Activated CD4-positive, alpha-beta memory T cell treated with anti-CD3 and anti-CD28 coated beads, Interleukin-2, amount 10 ng/mL, durations not matched to agents 7 days and 5 days (primary cell): ENCODE data around the gene RPAIN. TPM values are rescaled to one million over a fixed set of nuclear protein-coding genes. Genes with fewer than 3 reads are reported as not detected.
"Not testable (repeated sequence)": the region's sequence is repeated elsewhere in the genome, so short reads cannot be mapped to it uniquely, and the experiment has no call there.

Experiments
- CTCF ChIA-PET: fragments of 350-600 bp; sonication (Branson Sonifier 250); formaldehyde crosslinking; loops from one replicate; lab custom pipeline; 2021; ENCODE audit warnings: antibody characterized with exemption, inconsistent platforms; lab: Charles Lee
- POLR2A ChIA-PET: fragments of 350-600 bp; sonication (Branson Sonifier 250); formaldehyde crosslinking; loops from one replicate; lab custom pipeline; 2021; ENCODE audit warnings: antibody characterized with exemption; lab: Charles Lee
- DNase-seq: peaks from one replicate; pipeline ENCODE4 v3.0.0-alpha.2; 2020
- H3K27ac Mint-ChIP-seq: one replicate; pipeline ENCODE4 v1.8.0; 2021; ENCODE audit warnings: mild to moderate bottlenecking, mixed read lengths
- H3K27me3 Mint-ChIP-seq: one replicate; pipeline ENCODE4 v1.8.0; 2021; ENCODE audit warnings: mixed read lengths
- H3K36me3 Mint-ChIP-seq: one replicate; pipeline ENCODE4 v1.8.0; 2021; ENCODE audit warnings: low read depth, mixed read lengths
- H3K4me1 Mint-ChIP-seq: one replicate; pipeline ENCODE4 v1.8.0; 2021; ENCODE audit warnings: mixed read lengths
- H3K4me3 Mint-ChIP-seq: one replicate; pipeline ENCODE4 v1.8.0; 2021; ENCODE audit warnings: mild to moderate bottlenecking, mixed read lengths
- H3K9me3 Mint-ChIP-seq: one replicate; pipeline ENCODE4 v1.8.0; 2021; ENCODE audit warnings: mixed read lengths
- total RNA-seq, 2 experiments: library from RNA; stranded (reverse); gene quantifications; one replicate each; pipeline ENCODE4 v1.2.3, GENCODE V29; 2021

The RPAIN gene
- total RNA-seq, 2 experiments from 2014 or later, result 49.5 to 52.2 TPM

- Mint-ChIP-seq H3K9me3 (no peaks in the 10 kb centered on the region), H3K27ac (peak overlapping the region; percentile 2), H3K27me3 (no peaks in the 10 kb centered on the region), H3K36me3 (peaks cover 81% of the 10 kb centered on the region), H3K4me1 (peaks cover 26% of the 10 kb centered on the region), H3K4me3 (no peak overlapping the region)
- DNase-seq, result no peak
- POLR2A ChIA-PET, result interaction anchor here (7.4 kb wide), 1 partner anchor 13 kb away, joined by 35 read pairs; the partner anchor contains the start of genes NUP88 and RPAIN
- CTCF ChIA-PET, result no interaction called here
These were observed 12.1 kb downstream of the RPAIN start for GRCh38 chr17:5431949-5432556.

DNA sequence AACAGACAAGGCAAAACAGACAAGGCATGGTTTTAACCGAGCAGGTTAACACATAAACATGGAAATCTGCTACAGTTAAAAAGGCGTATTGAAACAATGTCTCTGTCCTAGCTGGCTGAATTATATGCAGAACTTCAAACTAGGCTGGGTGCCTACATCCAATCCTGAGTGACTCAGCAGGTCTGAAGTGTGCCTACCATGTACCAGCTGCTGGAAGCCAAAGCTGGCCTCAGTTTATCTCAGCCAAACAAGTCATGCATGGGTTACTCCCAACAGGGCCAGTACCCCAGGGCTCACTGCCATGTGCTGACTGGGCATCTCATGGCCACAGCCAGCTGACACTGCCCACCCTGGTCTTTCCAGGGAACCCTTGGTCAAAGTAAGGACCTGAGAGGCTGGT, 15.0 kb downstream of the RPAIN start:
- H3K36me3 Mint-ChIP-seq, result peaks cover 71% of the 10 kb centered on the region
- CTCF ChIA-PET, result interaction anchor here (1.1 kb wide), 1 partner anchor 16 kb away, joined by 5 read pairs; the partner anchor contains the start of genes NUP88 and RPAIN
- no peaks in the 10 kb centered on the region for H3K27me3 Mint-ChIP-seq
- H3K9me3 Mint-ChIP-seq, result no peaks in the 10 kb centered on the region
- peaks cover 48% of the 10 kb centered on the region for H3K4me1 Mint-ChIP-seq
- DNase-seq, result no peak
- H3K4me3 Mint-ChIP-seq, result no peak overlapping the region
- H3K27ac Mint-ChIP-seq, result peak overlapping the region; percentile 40
- POLR2A ChIA-PET, result interaction anchor here (1.0 to 6.6 kb wide), 3 partner anchors 8 to 20 kb away, joined by 3 to 77 read pairs (median 12); partner anchors contain the start of genes NUP88 and RPAIN

DNA sequence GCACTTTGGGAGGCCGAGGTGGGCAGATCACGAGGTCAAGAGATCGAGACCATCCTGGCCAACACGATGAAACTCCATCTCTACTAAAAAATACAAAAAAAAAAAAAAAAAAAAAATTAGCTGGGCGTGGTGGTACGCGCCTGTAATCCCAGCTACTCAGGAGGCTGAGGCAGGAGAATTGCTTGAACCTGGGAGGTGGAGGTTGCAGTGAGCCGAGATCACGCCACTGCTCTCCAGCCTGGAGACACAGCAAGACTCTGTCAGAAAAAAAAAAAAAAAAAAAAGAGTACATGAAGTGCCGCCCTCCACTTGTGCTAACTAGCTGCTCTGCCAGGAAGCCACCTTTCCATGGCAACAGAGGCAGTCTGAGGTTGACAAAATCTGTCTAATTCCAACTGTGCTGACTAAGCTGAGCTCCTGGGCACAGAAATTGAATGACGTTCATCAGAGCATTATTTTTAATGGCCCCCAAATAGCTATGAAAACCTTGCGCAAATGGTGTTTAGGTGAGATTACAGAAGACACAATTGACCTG, 15.9 kb downstream of the RPAIN start:
- peak; percentile 34 for DNase-seq
- peaks cover 66% of the 10 kb centered on the region for H3K36me3 Mint-ChIP-seq
- H3K9me3 Mint-ChIP-seq, H3K27me3 Mint-ChIP-seq: not testable (repeated sequence)
- H3K4me3 Mint-ChIP-seq, result peak overlapping the region; percentile 21
- ChIA-PET CTCF (interaction anchor here (1.1 to 1.4 kb wide), 2 partner anchors 16 to 50 kb away, joined by 3 to 5 read pairs; partner anchors contain the start of genes DERL2, NUP88 and RPAIN), POLR2A (interaction anchor here (0.6 to 6.6 kb wide), 6 partner anchors 9 to 51 kb away, joined by 3 to 77 read pairs (median 4); partner anchors contain the start of genes MIS12, NUP88 and RPAIN)
- H3K4me1 Mint-ChIP-seq, result peaks cover 48% of the 10 kb centered on the region
- H3K27ac Mint-ChIP-seq, result peak overlapping the region; percentile 68

GRCh38 chr17:5437721-5438317, 17.8 kb downstream of the RPAIN start:
- DNase-seq, result no peak
- peaks cover 45% of the 10 kb centered on the region for H3K4me1 Mint-ChIP-seq
- peaks cover 49% of the 10 kb centered on the region for H3K36me3 Mint-ChIP-seq
- peak overlapping the region; percentile 85 for H3K27ac Mint-ChIP-seq
- no peaks in the 10 kb centered on the region for H3K27me3 Mint-ChIP-seq
- CTCF ChIA-PET, result interaction anchor here (1.4 to 4.7 kb wide), 6 partner anchors 14 to 48 kb away, joined by 3 to 37 read pairs (median 7); partner anchors contain the start of genes DERL2, MIS12, NUP88 and RPAIN
- H3K4me3 Mint-ChIP-seq, result peak overlapping the region; percentile 72
- no peaks in the 10 kb centered on the region for H3K9me3 Mint-ChIP-seq
- POLR2A ChIA-PET, result interaction anchor here (1.3 to 6.6 kb wide), 6 partner anchors 11 to 66 kb away, joined by 3 to 77 read pairs (median 11); partner anchors contain the start of genes DERL2, DHX33, MIS12 and NUP88

- ChIA-PET POLR2A (interaction anchor here (0.6 to 6.6 kb wide), 18 partner anchors 10 to 989 kb away, joined by 3 to 77 read pairs (median 4); partner anchors contain the start of genes DERL2, DHX33, MIS12 and NUP88), CTCF (interaction anchor here (0.7 to 4.7 kb wide), 28 partner anchors 8 to 1317 kb away, joined by 3 to 37 read pairs (median 5); partner anchors contain the start of genes DERL2, DHX33, MIS12 and NUP88)
- Mint-ChIP-seq H3K9me3 (no peaks in the 10 kb centered on the region), H3K36me3 (peaks cover 39% of the 10 kb centered on the region), H3K27me3 (no peaks in the 10 kb centered on the region), H3K27ac (peak within 1 kb of the TSS; percentile 85), H3K4me3 (peak within 1 kb of the TSS; percentile 72), H3K4me1 (peaks cover 44% of the 10 kb centered on the region)
- DNase-seq, result peak; percentile 94
These were observed 18.9 kb downstream of the RPAIN start, which contains the start of gene C1QBP for GRCh38 chr17:5438716-5439445. TSS of gene C1QBP (minus strand) at chr17:5439155. CDS start at chr17:5439073, 82 bp downstream.

GRCh38 chr17:5439446-5439764, 19.4 kb downstream of the RPAIN start:
- ChIA-PET POLR2A (interaction anchor here (0.6 to 6.6 kb wide), 17 partner anchors 9 to 988 kb away, joined by 3 to 77 read pairs (median 4); partner anchors contain the start of genes DERL2, DHX33, MIS12 and NUP88), CTCF (interaction anchor here (0.7 to 4.7 kb wide), 28 partner anchors 9 to 1316 kb away, joined by 3 to 37 read pairs (median 5); partner anchors contain the start of genes DERL2, DHX33, MIS12 and NUP88)
- Mint-ChIP-seq H3K4me1 (peaks cover 42% of the 10 kb centered on the region), H3K27me3 (no peaks in the 10 kb centered on the region), H3K27ac (peak overlapping the region; percentile 85), H3K9me3 (no peaks in the 10 kb centered on the region), H3K36me3 (peaks cover 39% of the 10 kb centered on the region), H3K4me3 (peak overlapping the region; percentile 72)
- DNase-seq, result no peak

GRCh38 chr17:5443728-5444127, 23.7 kb downstream of the RPAIN start:
- Mint-ChIP-seq H3K27me3 (no peaks in the 10 kb centered on the region), H3K4me3 (no peak overlapping the region), H3K27ac (no peak overlapping the region), H3K36me3 (peaks cover 36% of the 10 kb centered on the region), H3K9me3 (no peaks in the 10 kb centered on the region), H3K4me1 (peaks cover 11% of the 10 kb centered on the region)
- ChIA-PET CTCF (no interaction called here), POLR2A (interaction anchor here (0.9 kb wide), 1 partner anchor 162 kb away, joined by 4 read pairs; no protein-coding TSS in a partner anchor)
- no peak for DNase-seq

DNA sequence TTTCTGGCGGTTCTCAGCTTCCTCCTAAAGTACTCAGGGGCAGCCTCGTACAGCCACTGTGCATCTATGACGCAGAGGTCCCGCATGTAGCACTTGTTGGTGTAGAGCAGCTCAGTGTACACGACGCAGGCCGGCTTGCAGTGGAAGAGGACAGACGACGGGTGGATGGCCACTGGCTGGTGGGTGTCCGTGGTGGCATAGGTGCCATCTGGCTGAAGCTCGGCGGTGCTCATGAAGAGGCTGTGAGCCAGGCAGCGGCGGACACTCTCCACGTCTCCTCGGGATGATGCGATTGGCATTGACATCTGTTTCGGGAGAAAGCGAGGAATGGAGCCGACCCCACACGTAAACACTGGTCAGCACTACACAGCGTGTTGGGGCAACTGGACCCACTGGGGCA, 24.2 kb downstream of the RPAIN start:
- no peaks in the 10 kb centered on the region for H3K27me3 Mint-ChIP-seq
- ChIA-PET CTCF (no interaction called here), POLR2A (no interaction called here)
- H3K36me3 Mint-ChIP-seq, result peaks cover 39% of the 10 kb centered on the region
- H3K9me3 Mint-ChIP-seq, result no peaks in the 10 kb centered on the region
- H3K4me1 Mint-ChIP-seq, result peaks cover 10% of the 10 kb centered on the region
- no peak overlapping the region for H3K4me3 Mint-ChIP-seq
- H3K27ac Mint-ChIP-seq, result no peak overlapping the region
- no peak for DNase-seq

DNA sequence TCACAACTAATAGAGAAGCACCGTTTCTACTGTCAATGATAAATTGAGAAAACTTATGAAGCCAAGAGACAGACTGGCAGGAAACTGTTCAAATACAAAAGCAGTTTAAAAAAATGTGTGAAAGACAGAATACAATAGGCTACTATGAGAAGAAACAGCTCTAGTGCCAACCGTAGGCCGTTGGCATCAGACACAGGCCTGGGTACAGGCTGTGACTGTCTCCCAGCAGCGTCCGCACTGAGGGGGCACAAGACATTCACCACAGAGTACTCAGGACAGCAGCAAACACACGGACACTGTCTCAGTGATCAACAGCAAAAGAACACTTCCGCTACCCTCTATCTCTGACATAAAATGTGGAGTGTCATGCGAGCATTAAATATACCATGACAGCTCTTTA, 26.8 kb downstream of the RPAIN start:
- no peak for DNase-seq
- Mint-ChIP-seq H3K27ac (no peak overlapping the region), H3K9me3 (no peaks in the 10 kb centered on the region), H3K4me1 (no peaks in the 10 kb centered on the region), H3K36me3 (peaks cover 56% of the 10 kb centered on the region), H3K4me3 (no peak overlapping the region), H3K27me3 (no peaks in the 10 kb centered on the region)
- ChIA-PET CTCF (no interaction called here), POLR2A (interaction anchor here (0.6 to 1.4 kb wide), 2 partner anchors 16 to 22 kb away, joined by 3 read pairs; partner anchors contain the start of gene DHX33)

- no peak overlapping the region for H3K27ac Mint-ChIP-seq
- H3K4me1 Mint-ChIP-seq, result peaks cover 40% of the 10 kb centered on the region
- H3K9me3 Mint-ChIP-seq, result no peaks in the 10 kb centered on the region
- POLR2A ChIA-PET, result interaction anchor here (1.1 to 1.4 kb wide), 2 partner anchors 21 to 46 kb away, joined by 3 to 6 read pairs; partner anchors contain the start of genes DERL2, MIS12 and NUP88
- no peak for DNase-seq
- peaks cover 14% of the 10 kb centered on the region for H3K36me3 Mint-ChIP-seq
- H3K27me3 Mint-ChIP-seq, result no peaks in the 10 kb centered on the region
- H3K4me3 Mint-ChIP-seq, result no peak overlapping the region
- CTCF ChIA-PET, result no interaction called here
These were observed 44.9 kb downstream of the RPAIN start for GRCh38 chr17:5464717-5465507.

DNA sequence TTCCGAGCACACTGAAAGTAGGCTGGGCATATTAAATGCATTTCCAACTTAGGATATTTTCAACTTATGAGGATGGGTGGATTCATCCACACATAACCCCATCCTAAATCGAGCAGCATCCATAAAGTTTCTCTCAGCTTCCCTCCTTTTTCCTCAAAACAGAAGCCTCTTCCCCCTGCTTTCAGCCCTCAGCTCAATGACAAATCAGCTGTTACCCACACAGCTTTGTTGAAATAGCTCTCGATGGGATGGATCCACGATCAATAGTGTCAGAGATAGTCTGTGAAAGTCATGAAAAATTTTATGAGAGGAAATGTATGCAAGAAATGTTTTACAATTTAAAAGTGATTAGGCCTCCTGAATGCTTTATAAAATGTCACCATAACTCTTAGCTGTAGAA, 46.3 kb downstream of the RPAIN start:
- H3K9me3 Mint-ChIP-seq, result no peaks in the 10 kb centered on the region
- H3K36me3 Mint-ChIP-seq, result peaks cover 5% of the 10 kb centered on the region
- peaks cover 44% of the 10 kb centered on the region for H3K4me1 Mint-ChIP-seq
- CTCF ChIA-PET, result interaction anchor here (1.4 to 1.6 kb wide), 4 partner anchors 20 to 27 kb away, joined by 3 to 7 read pairs (median 6); partner anchors contain the start of genes C1QBP, DERL2 and MIS12
- H3K27me3 Mint-ChIP-seq, result no peaks in the 10 kb centered on the region
- POLR2A ChIA-PET, result interaction anchor here (1.0 to 3.0 kb wide), 2 partner anchors 21 to 275 kb away, joined by 6 to 14 read pairs; partner anchors contain the start of gene ZNF594
- DNase-seq, result no peak
- H3K27ac Mint-ChIP-seq, result no peak overlapping the region
- H3K4me3 Mint-ChIP-seq, result no peak overlapping the region
